ENCODE measurements around the gene CDC25A.
A peak's percentile ranks its signal among the peaks of the same experiment; 100 is the strongest.

Gene CDC25A

DNA sequence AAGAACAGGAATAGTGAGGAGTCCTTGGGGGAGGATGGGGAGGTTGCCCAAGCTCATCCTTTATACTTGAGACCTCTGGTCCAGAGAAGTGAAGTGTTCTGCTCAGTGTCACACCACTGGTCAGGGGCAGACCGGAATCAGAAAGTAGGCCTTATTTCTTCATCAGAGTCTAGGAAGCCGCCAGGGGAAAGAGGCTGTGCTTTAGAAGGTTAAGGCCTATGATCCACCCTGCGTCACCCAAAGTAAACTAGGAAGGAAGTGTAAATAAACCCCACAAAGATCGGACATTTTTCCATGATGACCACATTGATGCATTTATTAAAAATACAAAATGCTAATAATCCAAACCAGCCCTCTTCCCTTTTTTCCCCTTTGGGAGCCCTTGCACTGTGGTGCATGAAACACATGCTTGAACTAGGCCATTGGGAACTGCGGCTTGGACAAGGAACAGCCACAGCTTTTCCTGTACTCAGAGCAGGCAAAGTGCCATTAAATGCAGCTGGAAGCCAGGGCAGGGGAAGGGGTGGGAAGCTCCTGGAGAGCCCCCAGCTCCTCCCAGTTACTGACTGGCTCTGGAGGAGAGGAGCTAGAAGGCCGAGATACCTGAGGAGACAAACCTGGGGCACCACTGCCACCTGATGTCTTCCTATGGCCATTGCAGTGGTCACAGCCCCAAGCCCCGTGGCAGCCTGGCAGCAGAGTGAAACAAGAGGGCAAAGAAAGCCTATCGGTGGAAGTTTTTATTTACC, 37.0 kb downstream of the CDC25A start:
- TF ChIP-seq ZC3H10 (CRISPR knock-in tag; IDR thresholded peaks at IDR 0.05) (no peak), PPARA (CRISPR knock-in tag; IDR thresholded peaks at IDR 0.05; ENCODE audit: borderline replicate concordance) (no peak), BACH2 (CRISPR knock-in tag; IDR thresholded peaks at IDR 0.05; ENCODE audit: borderline replicate concordance) (no peak), RARB (CRISPR knock-in tag; IDR thresholded peaks at IDR 0.05) (no peak), ZFP3 (CRISPR knock-in tag; IDR thresholded peaks at IDR 0.05) (no peak), ZNF8 (CRISPR knock-in tag; IDR thresholded peaks at IDR 0.05) (no peak), ZNF565 (CRISPR knock-in tag; conservative IDR thresholded peaks at IDR 0.05; ENCODE audit: low read depth) (no peak), GLIS3 (CRISPR knock-in tag; IDR thresholded peaks at IDR 0.05) (no peak), SNAI2 (CRISPR knock-in tag; IDR thresholded peaks at IDR 0.05) (no peak), ESRRG (CRISPR knock-in tag; IDR thresholded peaks at IDR 0.05) (no peak), ZNF70 (CRISPR knock-in tag; IDR thresholded peaks at IDR 0.05) (no peak), TOX (CRISPR knock-in tag; IDR thresholded peaks at IDR 0.05; ENCODE audit: borderline replicate concordance) (no peak), ISL1 (CRISPR knock-in tag; IDR thresholded peaks at IDR 0.05) (no peak), ZFP30 (CRISPR knock-in tag; IDR thresholded peaks at IDR 0.05) (no peak), CSDC2 (CRISPR knock-in tag; IDR thresholded peaks at IDR 0.05) (no peak), ARNTL (CRISPR knock-in tag; IDR thresholded peaks at IDR 0.05; ENCODE audit: borderline replicate concordance, low read depth) (no peak)
- TF ChIP-seq, protein P1, sequence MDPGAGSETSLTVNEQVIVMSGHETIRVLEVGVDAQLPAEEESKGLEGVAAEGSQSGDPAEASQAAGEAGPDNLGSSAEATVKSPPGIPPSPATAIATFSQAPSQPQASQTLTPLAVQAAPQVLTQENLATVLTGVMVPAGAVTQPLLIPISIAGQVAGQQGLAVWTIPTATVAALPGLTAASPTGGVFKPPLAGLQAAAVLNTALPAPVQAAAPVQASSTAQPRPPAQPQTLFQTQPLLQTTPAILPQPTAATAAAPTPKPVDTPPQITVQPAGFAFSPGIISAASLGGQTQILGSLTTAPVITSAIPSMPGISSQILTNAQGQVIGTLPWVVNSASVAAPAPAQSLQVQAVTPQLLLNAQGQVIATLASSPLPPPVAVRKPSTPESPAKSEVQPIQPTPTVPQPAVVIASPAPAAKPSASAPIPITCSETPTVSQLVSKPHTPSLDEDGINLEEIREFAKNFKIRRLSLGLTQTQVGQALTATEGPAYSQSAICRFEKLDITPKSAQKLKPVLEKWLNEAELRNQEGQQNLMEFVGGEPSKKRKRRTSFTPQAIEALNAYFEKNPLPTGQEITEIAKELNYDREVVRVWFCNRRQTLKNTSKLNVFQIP (CRISPR knock-in tag; IDR thresholded peaks at IDR 0.05; ENCODE audit: borderline replicate concordance, low read depth), result no peak
- TF ChIP-seq, protein P2, sequence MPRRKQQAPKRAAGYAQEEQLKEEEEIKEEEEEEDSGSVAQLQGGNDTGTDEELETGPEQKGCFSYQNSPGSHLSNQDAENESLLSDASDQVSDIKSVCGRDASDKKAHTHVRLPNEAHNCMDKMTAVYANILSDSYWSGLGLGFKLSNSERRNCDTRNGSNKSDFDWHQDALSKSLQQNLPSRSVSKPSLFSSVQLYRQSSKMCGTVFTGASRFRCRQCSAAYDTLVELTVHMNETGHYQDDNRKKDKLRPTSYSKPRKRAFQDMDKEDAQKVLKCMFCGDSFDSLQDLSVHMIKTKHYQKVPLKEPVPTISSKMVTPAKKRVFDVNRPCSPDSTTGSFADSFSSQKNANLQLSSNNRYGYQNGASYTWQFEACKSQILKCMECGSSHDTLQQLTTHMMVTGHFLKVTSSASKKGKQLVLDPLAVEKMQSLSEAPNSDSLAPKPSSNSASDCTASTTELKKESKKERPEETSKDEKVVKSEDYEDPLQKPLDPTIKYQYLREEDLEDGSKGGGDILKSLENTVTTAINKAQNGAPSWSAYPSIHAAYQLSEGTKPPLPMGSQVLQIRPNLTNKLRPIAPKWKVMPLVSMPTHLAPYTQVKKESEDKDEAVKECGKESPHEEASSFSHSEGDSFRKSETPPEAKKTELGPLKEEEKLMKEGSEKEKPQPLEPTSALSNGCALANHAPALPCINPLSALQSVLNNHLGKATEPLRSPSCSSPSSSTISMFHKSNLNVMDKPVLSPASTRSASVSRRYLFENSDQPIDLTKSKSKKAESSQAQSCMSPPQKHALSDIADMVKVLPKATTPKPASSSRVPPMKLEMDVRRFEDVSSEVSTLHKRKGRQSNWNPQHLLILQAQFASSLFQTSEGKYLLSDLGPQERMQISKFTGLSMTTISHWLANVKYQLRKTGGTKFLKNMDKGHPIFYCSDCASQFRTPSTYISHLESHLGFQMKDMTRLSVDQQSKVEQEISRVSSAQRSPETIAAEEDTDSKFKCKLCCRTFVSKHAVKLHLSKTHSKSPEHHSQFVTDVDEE (CRISPR knock-in tag; IDR thresholded peaks at IDR 0.05), result no peak
- TF ChIP-seq, protein P3, sequence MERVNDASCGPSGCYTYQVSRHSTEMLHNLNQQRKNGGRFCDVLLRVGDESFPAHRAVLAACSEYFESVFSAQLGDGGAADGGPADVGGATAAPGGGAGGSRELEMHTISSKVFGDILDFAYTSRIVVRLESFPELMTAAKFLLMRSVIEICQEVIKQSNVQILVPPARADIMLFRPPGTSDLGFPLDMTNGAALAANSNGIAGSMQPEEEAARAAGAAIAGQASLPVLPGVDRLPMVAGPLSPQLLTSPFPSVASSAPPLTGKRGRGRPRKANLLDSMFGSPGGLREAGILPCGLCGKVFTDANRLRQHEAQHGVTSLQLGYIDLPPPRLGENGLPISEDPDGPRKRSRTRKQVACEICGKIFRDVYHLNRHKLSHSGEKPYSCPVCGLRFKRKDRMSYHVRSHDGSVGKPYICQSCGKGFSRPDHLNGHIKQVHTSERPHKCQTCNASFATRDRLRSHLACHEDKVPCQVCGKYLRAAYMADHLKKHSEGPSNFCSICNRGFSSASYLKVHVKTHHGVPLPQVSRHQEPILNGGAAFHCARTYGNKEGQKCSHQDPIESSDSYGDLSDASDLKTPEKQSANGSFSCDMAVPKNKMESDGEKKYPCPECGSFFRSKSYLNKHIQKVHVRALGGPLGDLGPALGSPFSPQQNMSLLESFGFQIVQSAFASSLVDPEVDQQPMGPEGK (CRISPR knock-in tag; IDR thresholded peaks at IDR 0.05; ENCODE audit: borderline replicate concordance), result no peak
- ATAC-seq, result peak; percentile 98

DNA sequence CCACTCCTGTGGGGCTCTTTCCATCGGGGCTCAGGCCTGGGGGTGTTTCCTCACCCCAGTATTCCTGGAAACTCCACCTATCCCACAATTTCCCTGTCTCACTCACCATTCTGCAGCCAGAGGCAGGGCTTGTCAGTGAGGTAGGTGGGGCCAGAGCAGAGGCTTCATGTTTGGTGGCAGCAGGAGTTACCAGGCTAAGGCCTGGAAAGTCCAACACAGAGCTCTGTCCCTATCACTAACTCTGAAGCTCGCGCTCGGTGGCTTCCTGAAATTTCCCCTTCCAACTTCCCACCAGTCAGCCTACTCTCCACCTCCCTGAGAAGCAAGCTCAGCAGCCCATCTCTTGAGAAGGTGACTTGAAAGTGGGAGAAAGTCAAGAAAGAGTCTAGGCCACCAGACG, 44.2 kb downstream of the CDC25A start:
- ATAC-seq, result no peak
- TF ChIP-seq ZNF565 (CRISPR knock-in tag; conservative IDR thresholded peaks at IDR 0.05; ENCODE audit: low read depth), result no peak
- TF ChIP-seq ISL1 (CRISPR knock-in tag; IDR thresholded peaks at IDR 0.05), result no peak
- TF ChIP-seq PPARA (CRISPR knock-in tag; IDR thresholded peaks at IDR 0.05; ENCODE audit: borderline replicate concordance), result no peak
- no peak for TF ChIP-seq BACH2 (CRISPR knock-in tag; IDR thresholded peaks at IDR 0.05; ENCODE audit: borderline replicate concordance)

DNA sequence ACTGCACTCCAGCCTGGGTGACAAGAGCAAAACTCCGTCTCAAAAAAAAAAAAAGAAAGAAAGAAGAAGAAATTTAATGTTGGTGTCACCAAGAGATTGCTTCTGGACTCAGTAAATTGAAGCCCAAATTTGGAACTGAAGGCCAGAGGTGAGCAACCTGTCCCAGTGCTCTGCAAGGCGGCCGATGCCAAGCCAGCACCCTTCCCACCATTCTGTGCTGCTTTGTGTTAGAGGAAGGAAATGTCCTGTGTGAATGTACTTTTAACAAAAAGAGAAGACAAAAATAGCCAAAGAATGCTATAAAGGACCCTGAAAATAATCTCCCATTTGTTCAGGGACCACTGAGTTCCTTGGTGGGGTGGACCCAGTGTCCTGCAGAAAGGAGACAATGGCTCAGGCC, 44.6 kb downstream of the CDC25A start:
- ATAC-seq, result no peak
- TF ChIP-seq, protein P4, sequence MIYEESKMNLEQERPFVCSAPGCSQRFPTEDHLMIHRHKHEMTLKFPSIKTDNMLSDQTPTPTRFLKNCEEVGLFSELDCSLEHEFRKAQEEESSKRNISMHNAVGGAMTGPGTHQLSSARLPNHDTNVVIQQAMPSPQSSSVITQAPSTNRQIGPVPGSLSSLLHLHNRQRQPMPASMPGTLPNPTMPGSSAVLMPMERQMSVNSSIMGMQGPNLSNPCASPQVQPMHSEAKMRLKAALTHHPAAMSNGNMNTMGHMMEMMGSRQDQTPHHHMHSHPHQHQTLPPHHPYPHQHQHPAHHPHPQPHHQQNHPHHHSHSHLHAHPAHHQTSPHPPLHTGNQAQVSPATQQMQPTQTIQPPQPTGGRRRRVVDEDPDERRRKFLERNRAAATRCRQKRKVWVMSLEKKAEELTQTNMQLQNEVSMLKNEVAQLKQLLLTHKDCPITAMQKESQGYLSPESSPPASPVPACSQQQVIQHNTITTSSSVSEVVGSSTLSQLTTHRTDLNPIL (CRISPR knock-in tag; IDR thresholded peaks at IDR 0.05; ENCODE audit: low read depth), result no peak
- TF ChIP-seq ISL1 (CRISPR knock-in tag; IDR thresholded peaks at IDR 0.05) (no peak), GLIS3 (CRISPR knock-in tag; IDR thresholded peaks at IDR 0.05) (no peak), ZC3H10 (CRISPR knock-in tag; IDR thresholded peaks at IDR 0.05) (no peak), SNAI2 (CRISPR knock-in tag; IDR thresholded peaks at IDR 0.05) (no peak), TCF4 (CRISPR knock-in tag; IDR thresholded peaks at IDR 0.05; ENCODE audit: borderline replicate concordance) (no peak), PPARA (CRISPR knock-in tag; IDR thresholded peaks at IDR 0.05; ENCODE audit: borderline replicate concordance) (no peak), RARB (CRISPR knock-in tag; IDR thresholded peaks at IDR 0.05) (no peak), BACH2 (CRISPR knock-in tag; IDR thresholded peaks at IDR 0.05; ENCODE audit: borderline replicate concordance) (no peak), ZFP3 (CRISPR knock-in tag; IDR thresholded peaks at IDR 0.05) (no peak), ZNF8 (CRISPR knock-in tag; IDR thresholded peaks at IDR 0.05) (no peak), TOX (CRISPR knock-in tag; IDR thresholded peaks at IDR 0.05; ENCODE audit: borderline replicate concordance) (no peak)
- TF ChIP-seq, protein P2 (CRISPR knock-in tag; IDR thresholded peaks at IDR 0.05), result no peak
- TF ChIP-seq, protein P5, sequence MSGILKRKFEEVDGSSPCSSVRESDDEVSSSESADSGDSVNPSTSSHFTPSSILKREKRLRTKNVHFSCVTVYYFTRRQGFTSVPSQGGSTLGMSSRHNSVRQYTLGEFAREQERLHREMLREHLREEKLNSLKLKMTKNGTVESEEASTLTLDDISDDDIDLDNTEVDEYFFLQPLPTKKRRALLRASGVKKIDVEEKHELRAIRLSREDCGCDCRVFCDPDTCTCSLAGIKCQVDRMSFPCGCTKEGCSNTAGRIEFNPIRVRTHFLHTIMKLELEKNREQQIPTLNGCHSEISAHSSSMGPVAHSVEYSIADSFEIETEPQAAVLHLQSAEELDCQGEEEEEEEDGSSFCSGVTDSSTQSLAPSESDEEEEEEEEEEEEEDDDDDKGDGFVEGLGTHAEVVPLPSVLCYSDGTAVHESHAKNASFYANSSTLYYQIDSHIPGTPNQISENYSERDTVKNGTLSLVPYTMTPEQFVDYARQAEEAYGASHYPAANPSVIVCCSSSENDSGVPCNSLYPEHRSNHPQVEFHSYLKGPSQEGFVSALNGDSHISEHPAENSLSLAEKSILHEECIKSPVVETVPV (CRISPR knock-in tag; IDR thresholded peaks at IDR 0.05), result no peak

Data from SK-N-SH treated with all-trans-retinoic acid at 6 μM for 48 hours (cell line).